WTC11 (cell line): ENCODE data around the gene UTP11.

ENCODE experiments used
- AR ChIP-seq: fragments of 250-450 bp; sonication (Bioruptor Pico); IDR thresholded peaks from 2 replicates; pipeline ENCODE4 v1.9.0; 2021; ENCODE audit warnings: mild to moderate bottlenecking
- CREB1 ChIP-seq: sonication (generic); formaldehyde crosslinking; IDR thresholded peaks from 2 replicates; pipeline ENCODE4 v1.8.0; 2023; ENCODE audit warnings: mild to moderate bottlenecking, missing genetic modification reagents
- CTCF ChIP-seq: fragments of 200-600 bp; IDR thresholded peaks from 2 replicates; pipeline ENCODE4 v1.8.0; 2022; ENCODE audit warnings: antibody characterized with exemption
- E2F4 ChIP-seq: sonication (generic); formaldehyde crosslinking; IDR thresholded peaks from 2 replicates; pipeline ENCODE4 v1.8.1; 2022; ENCODE audit warnings: low read depth, mild to moderate bottlenecking, moderate library complexity, missing genetic modification reagents, borderline replicate concordance
- ELF4 ChIP-seq: sonication (generic); formaldehyde crosslinking; IDR thresholded peaks from 2 replicates; pipeline ENCODE4 v1.8.1; 2022; ENCODE audit warnings: low read depth, mild to moderate bottlenecking, moderate library complexity, missing genetic modification reagents
- FOXK1 ChIP-seq: sonication (generic); formaldehyde crosslinking; IDR thresholded peaks from 2 replicates; pipeline ENCODE4 v1.8.0; 2022; ENCODE audit warnings: mild to moderate bottlenecking, moderate library complexity, missing genetic modification reagents
- NFE2L1 ChIP-seq: sonication (generic); formaldehyde crosslinking; IDR thresholded peaks from 2 replicates; pipeline ENCODE4 v1.8.1; 2023; ENCODE audit warnings: missing genetic modification reagents
- TEAD4 ChIP-seq: sonication (generic); formaldehyde crosslinking; IDR thresholded peaks from 2 replicates; pipeline ENCODE4 v1.8.0; 2022; ENCODE audit warnings: mild to moderate bottlenecking, missing genetic modification reagents
- USF2 ChIP-seq: sonication (generic); formaldehyde crosslinking; IDR thresholded peaks from 2 replicates; pipeline ENCODE4 v1.8.1; 2023; ENCODE audit warnings: mild to moderate bottlenecking, missing genetic modification reagents, moderate library complexity
- ZNF138 ChIP-seq: sonication (generic); formaldehyde crosslinking; conservative IDR thresholded peaks from 2 replicates; pipeline ENCODE4 v1.8.1; 2022; ENCODE audit warnings: mild to moderate bottlenecking, moderate library complexity, missing genetic modification reagents
- ZNF416 ChIP-seq: fragments of 250-450 bp; sonication (Bioruptor Pico); IDR thresholded peaks from 2 replicates; pipeline ENCODE4 v1.9.0; 2021; ENCODE audit warnings: mild to moderate bottlenecking, inconsistent platforms

- TF ChIP-seq ZNF138 (CRISPR knock-in tag): no peak
- no peak for TF ChIP-seq CTCF
- TF ChIP-seq ZNF416: no peak
- TF ChIP-seq USF2 (CRISPR knock-in tag): no peak
- no peak for TF ChIP-seq AR (CRISPR knock-in tag)
- no peak for TF ChIP-seq NFE2L1 (CRISPR knock-in tag)
- no peak for TF ChIP-seq ELF4 (CRISPR knock-in tag)
- no peak for TF ChIP-seq CREB1 (CRISPR knock-in tag)
- no peak for TF ChIP-seq FOXK1
- TF ChIP-seq E2F4 (CRISPR knock-in tag): no peak
- no peak for TF ChIP-seq TEAD4 (CRISPR knock-in tag)
Measured at GRCh38 chr1:37997256-37998088, 15.1 kb upstream of the UTP11 start.
